Neural cell (in vitro differentiated cells): Measurements from ENCODE around the gene NOP56. TPM values are rescaled to one million over a fixed set of nuclear protein-coding genes. Genes with fewer than 3 reads are reported as not detected.

Experiments used
- H2AFZ ChIP-seq: fragments of 200-600, 300-800 bp; sonication (generic), shearing (Covaris generic); 2 replicates; pipeline ENCODE4 v1.6.0; 2014; ENCODE audit warnings: low read depth, mild to moderate bottlenecking, antibody characterized with exemption, low read length, moderate library complexity
- H3F3A ChIP-seq: fragments of 200-600 bp; shearing (Covaris generic); 2 replicates; pipeline ENCODE4 v1.6.1; 2016; ENCODE audit warnings: mild to moderate bottlenecking, moderate library complexity, mixed read lengths, antibody characterized with exemption, low read length; ENCODE audit not compliant: insufficient read depth, poor library complexity, severe bottlenecking
- H3K27ac ChIP-seq: fragments of 200-600, 300-800 bp; sonication (generic), shearing (Covaris generic); 2 replicates; pipeline ENCODE4 v1.5.1; 2014; ENCODE audit warnings: mild to moderate bottlenecking, low read length, moderate library complexity
- H3K27me3 ChIP-seq: fragments of 300-800, 200-600 bp; sonication (generic), shearing (Covaris generic); 2 replicates; pipeline ENCODE4 v1.6.0; 2014; ENCODE audit warnings: mild to moderate bottlenecking, low read depth, low read length, moderate library complexity; ENCODE audit not compliant: insufficient read depth
- H3K36me3 ChIP-seq: fragments of 300-800, 200-600 bp; sonication (generic), shearing (Covaris generic); 2 replicates; pipeline ENCODE4 v1.5.1; 2014; ENCODE audit warnings: mild to moderate bottlenecking, antibody characterized with exemption, low read length, moderate library complexity; ENCODE audit not compliant: insufficient read depth
- H3K4me2 ChIP-seq: fragments of 300-800, 200-600 bp; sonication (generic), shearing (Covaris generic); 2 replicates; pipeline ENCODE4 v1.6.0; 2014; ENCODE audit warnings: mild to moderate bottlenecking, low read length
- H3K4me3 ChIP-seq: fragments of 300-800, 200-600 bp; sonication (generic), shearing (Covaris generic); 2 replicates; pipeline ENCODE4 v1.5.1; 2014; ENCODE audit warnings: mild to moderate bottlenecking, low read length, moderate library complexity
- H3K79me2 ChIP-seq: fragments of 200-600 bp; shearing (Covaris generic); replicated peaks from 2 replicates; pipeline ENCODE4 v1.6.0; 2014; ENCODE audit warnings: mild to moderate bottlenecking, low read length, moderate library complexity; ENCODE audit not compliant: insufficient read depth
- H3K9ac ChIP-seq: fragments of 300-800, 200-600 bp; sonication (generic), shearing (Covaris generic); 2 replicates; pipeline ENCODE4 v1.6.1; 2016; ENCODE audit warnings: mild to moderate bottlenecking, low read length, mixed read lengths
- H3K9me2 ChIP-seq: fragments of 200-600 bp; shearing (Covaris generic); 2 replicates; pipeline ENCODE4 v1.6.1; 2016; ENCODE audit warnings: mild to moderate bottlenecking, low read length, mixed read lengths; ENCODE audit not compliant: insufficient read depth
- H3K9me3 ChIP-seq: fragments of 200-600, 300-800 bp; sonication (generic), shearing (Covaris generic); 2 replicates; pipeline ENCODE4 v1.6.1; 2016; ENCODE audit warnings: mild to moderate bottlenecking, mixed run types, low read length, moderate library complexity, mixed read lengths
- H4K20me1 ChIP-seq: fragments of 200-600 bp; shearing (Covaris generic); 2 replicates; pipeline ENCODE4 v1.6.1; 2016; ENCODE audit warnings: mild to moderate bottlenecking, mixed run types; ENCODE audit not compliant: insufficient read depth
- EP300 ChIP-seq: fragments of 450-650 bp; conservative IDR thresholded peaks from 2 replicates; pipeline ENCODE4 v1.6.1; 2014; ENCODE audit warnings: antibody characterized with exemption, mild to moderate bottlenecking, moderate library complexity; ENCODE audit not compliant: poor library complexity, severe bottlenecking
- EZH2 ChIP-seq: fragments of 200-600, 300-800 bp; shearing (Covaris generic), sonication (generic); IDR thresholded peaks from 2 replicates; pipeline ENCODE4 v1.6.1; 2014; ENCODE audit warnings: antibody characterized with exemption, low read length, borderline replicate concordance, mild to moderate bottlenecking; ENCODE audit not compliant: insufficient read depth, poor library complexity, severe bottlenecking
- MXI1 ChIP-seq: fragments of 450-650 bp; conservative IDR thresholded peaks from 2 replicates; pipeline ENCODE4 v1.6.1; 2014; ENCODE audit warnings: antibody characterized with exemption, mild to moderate bottlenecking; ENCODE audit not compliant: poor library complexity, severe bottlenecking
- SMC3 ChIP-seq: fragments of 450-650 bp; conservative IDR thresholded peaks from 2 replicates; pipeline ENCODE4 v1.6.1; 2014; ENCODE audit warnings: antibody characterized with exemption, mild to moderate bottlenecking, moderate library complexity; ENCODE audit not compliant: poor library complexity
- TAF1 ChIP-seq: IDR thresholded peaks from 2 replicates; pipeline ENCODE4 v1.6.1; 2012; ENCODE audit warnings: low read depth
- polyA plus RNA-seq: library from polyadenylated mRNA; depleted of rRNA; stranded (reverse); fragments of >200 nt; gene quantifications from 2 replicates; pipeline ENCODE4 v1.2.3, GENCODE V29; 2014
- TF ChIP-seq, protein P1 (sequence below): IDR thresholded peaks from 2 replicates; pipeline ENCODE4 v1.6.1; 2012; ENCODE audit warnings: borderline replicate concordance
- TF ChIP-seq, protein P2 (sequence below): fragments of 450-650 bp; IDR thresholded peaks from 2 replicates; pipeline ENCODE4 v1.5.1; 2014; ENCODE audit warnings: antibody characterized with exemption, mild to moderate bottlenecking, moderate library complexity; ENCODE audit not compliant: poor library complexity, severe bottlenecking

NOP56 gene
- polyA plus RNA-seq, 1 donor from 2014 or later = 188 TPM

DNA sequence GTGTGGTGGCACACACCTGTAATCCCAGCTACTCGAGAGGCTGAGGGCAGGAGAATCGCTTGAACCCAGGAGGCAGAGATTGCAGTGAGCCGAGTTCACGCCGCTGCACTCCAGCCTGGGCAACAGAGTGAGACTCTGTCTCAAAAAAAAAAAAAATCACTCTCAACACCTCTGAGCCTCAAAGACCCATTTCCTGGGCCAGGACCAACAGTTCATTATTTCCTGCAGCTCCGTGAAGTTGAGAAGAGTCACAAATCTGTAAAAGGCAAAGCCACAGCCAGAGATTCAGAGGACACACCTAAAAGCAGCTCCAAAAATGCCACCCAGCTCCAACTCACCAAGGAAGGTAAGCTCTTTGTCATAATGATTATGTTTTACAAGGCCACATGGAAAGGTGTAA lies 15.2 kb upstream of the NOP56 start:
- TF ChIP-seq EZH2 (no peak), SMC3 (no peak), EP300 (no peak)
- TF ChIP-seq, protein P1, sequence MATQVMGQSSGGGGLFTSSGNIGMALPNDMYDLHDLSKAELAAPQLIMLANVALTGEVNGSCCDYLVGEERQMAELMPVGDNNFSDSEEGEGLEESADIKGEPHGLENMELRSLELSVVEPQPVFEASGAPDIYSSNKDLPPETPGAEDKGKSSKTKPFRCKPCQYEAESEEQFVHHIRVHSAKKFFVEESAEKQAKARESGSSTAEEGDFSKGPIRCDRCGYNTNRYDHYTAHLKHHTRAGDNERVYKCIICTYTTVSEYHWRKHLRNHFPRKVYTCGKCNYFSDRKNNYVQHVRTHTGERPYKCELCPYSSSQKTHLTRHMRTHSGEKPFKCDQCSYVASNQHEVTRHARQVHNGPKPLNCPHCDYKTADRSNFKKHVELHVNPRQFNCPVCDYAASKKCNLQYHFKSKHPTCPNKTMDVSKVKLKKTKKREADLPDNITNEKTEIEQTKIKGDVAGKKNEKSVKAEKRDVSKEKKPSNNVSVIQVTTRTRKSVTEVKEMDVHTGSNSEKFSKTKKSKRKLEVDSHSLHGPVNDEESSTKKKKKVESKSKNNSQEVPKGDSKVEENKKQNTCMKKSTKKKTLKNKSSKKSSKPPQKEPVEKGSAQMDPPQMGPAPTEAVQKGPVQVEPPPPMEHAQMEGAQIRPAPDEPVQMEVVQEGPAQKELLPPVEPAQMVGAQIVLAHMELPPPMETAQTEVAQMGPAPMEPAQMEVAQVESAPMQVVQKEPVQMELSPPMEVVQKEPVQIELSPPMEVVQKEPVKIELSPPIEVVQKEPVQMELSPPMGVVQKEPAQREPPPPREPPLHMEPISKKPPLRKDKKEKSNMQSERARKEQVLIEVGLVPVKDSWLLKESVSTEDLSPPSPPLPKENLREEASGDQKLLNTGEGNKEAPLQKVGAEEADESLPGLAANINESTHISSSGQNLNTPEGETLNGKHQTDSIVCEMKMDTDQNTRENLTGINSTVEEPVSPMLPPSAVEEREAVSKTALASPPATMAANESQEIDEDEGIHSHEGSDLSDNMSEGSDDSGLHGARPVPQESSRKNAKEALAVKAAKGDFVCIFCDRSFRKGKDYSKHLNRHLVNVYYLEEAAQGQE = no peak
- Histone ChIP-seq H3K4me2 (no peak overlapping the region), H3K9me2 (no peaks in the 10 kb centered on the region), H3K27me3 (no peaks in the 10 kb centered on the region), H3K4me3 (no peak overlapping the region), H3K36me3 (no peaks in the 10 kb centered on the region), H3K79me2 (no peaks in the 10 kb centered on the region), H2AFZ (no peak overlapping the region), H3F3A (no peaks in the 10 kb centered on the region), H4K20me1 (no peaks in the 10 kb centered on the region), H3K27ac (no peak overlapping the region), H3K9me3 (no peaks in the 10 kb centered on the region), H3K9ac (no peak overlapping the region)

DNA sequence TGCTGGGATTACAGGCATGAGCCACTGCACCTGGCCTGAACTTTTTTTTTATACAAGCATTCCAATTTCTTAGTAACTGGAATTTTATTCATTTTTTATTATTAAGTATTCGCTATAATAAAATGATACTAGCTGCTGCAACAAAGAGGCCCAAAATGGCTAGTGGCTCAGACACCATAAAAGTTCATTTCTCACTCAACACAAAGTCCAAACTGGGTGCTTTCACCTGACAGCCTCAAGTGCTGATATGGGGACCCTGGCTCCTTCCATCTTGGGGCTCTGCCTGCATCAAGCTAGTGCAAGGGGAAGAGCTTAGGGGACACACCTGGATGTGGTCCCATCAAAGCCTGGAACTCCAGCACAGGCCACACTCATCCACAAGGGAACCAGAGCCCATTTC lies 12.2 kb upstream of the NOP56 start:
- H3K9me3 ChIP-seq = no peaks in the 10 kb centered on the region
- H3K27ac ChIP-seq = no peak overlapping the region
- H3K4me3 ChIP-seq = no peak overlapping the region
- H2AFZ ChIP-seq = no peak overlapping the region
- no peak overlapping the region for H3K9ac ChIP-seq
- no peaks in the 10 kb centered on the region for H3K79me2 ChIP-seq
- no peaks in the 10 kb centered on the region for H4K20me1 ChIP-seq
- H3K9me2 ChIP-seq = no peaks in the 10 kb centered on the region
- no peaks in the 10 kb centered on the region for H3K36me3 ChIP-seq
- H3K4me2 ChIP-seq = no peak overlapping the region
- H3F3A ChIP-seq = no peaks in the 10 kb centered on the region
- H3K27me3 ChIP-seq = no peaks in the 10 kb centered on the region
- TF ChIP-seq MXI1 = no peak
- TF ChIP-seq, protein P2, sequence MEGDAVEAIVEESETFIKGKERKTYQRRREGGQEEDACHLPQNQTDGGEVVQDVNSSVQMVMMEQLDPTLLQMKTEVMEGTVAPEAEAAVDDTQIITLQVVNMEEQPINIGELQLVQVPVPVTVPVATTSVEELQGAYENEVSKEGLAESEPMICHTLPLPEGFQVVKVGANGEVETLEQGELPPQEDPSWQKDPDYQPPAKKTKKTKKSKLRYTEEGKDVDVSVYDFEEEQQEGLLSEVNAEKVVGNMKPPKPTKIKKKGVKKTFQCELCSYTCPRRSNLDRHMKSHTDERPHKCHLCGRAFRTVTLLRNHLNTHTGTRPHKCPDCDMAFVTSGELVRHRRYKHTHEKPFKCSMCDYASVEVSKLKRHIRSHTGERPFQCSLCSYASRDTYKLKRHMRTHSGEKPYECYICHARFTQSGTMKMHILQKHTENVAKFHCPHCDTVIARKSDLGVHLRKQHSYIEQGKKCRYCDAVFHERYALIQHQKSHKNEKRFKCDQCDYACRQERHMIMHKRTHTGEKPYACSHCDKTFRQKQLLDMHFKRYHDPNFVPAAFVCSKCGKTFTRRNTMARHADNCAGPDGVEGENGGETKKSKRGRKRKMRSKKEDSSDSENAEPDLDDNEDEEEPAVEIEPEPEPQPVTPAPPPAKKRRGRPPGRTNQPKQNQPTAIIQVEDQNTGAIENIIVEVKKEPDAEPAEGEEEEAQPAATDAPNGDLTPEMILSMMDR = no peak
- TF ChIP-seq, protein P1 = no peak
- TF ChIP-seq TAF1 = no peak
- no peak for TF ChIP-seq EZH2
